GM12892 (cell line): ENCODE measurements around the gene LPAR5.
A peak's percentile ranks its signal among the peaks of the same experiment; 100 is the strongest.

Experiments used
- POLR2A ChIP-seq: IDR thresholded peaks from 2 replicates; pipeline ENCODE4 v1.6.1; 2011; ENCODE audit warnings: low read depth, low read length, control low read depth
- POLR2AphosphoS5 ChIP-seq: IDR thresholded peaks from 2 replicates; pipeline ENCODE4 v1.6.1; 2011; ENCODE audit warnings: low read depth, low read length, control low read depth
- TAF1 ChIP-seq: IDR thresholded peaks from 2 replicates; pipeline ENCODE4 v1.6.1; 2011; ENCODE audit warnings: low read depth, mild to moderate bottlenecking, control low read depth, low read length, borderline replicate concordance

- TF ChIP-seq POLR2AphosphoS5 (peak; percentile 67), POLR2A (peak; percentile 73), TAF1 (peak; percentile 49; the same call in 1 of the 2 replicates)
Measured at GRCh38 chr12:6632026-6632983, 3.5 kb downstream of the LPAR5 start.
